ENCODE results near the gene CTAGE9. TPM values are rescaled to one million over a fixed set of nuclear protein-coding genes. Genes with fewer than 3 reads are reported as not detected.
A peak's percentile ranks its signal among the peaks of the same experiment; 100 is the strongest.

The CTAGE9 gene
- polyA plus RNA-seq, 6 donors from 2014 or later = not detected

GRCh38 chr6:131741688-131742393 lies 31.0 kb upstream of the CTAGE9 start:
- peaks cover 0 to 10% (median 0%) of the 10 kb centered on the region in 3 donors for H3K27me3 Mint-ChIP-seq

GRCh38 chr6:131740161-131740560 lies 29.3 kb upstream of the CTAGE9 start:
- H3K4me3 Mint-ChIP-seq = no peak overlapping the region
- peaks cover 0 to 7% of the 10 kb centered on the region in 2 donors for H3K36me3 Mint-ChIP-seq
- no peak overlapping the region for H3K27ac Mint-ChIP-seq
- ATAC-seq (ENCODE audit: low read depth in 2 of 2) (no peak), DNase-seq (no peak)
- H3K9me3 Mint-ChIP-seq = peaks cover 0 to 2% (median 0%) of the 10 kb centered on the region in 7 donors
- H3K27me3 Mint-ChIP-seq = peaks cover 0 to 14% (median 0%) of the 10 kb centered on the region in 3 donors
- H3K4me1 Mint-ChIP-seq = peaks cover 7 to 14% (median 13%) of the 10 kb centered on the region in 3 donors

More at GRCh38 chr6:131741688-131742393, 31.0 kb upstream of the CTAGE9 start:
- Mint-ChIP-seq H3K4me1 (peaks cover 7 to 14% (median 13%) of the 10 kb centered on the region in 3 donors), H3K4me3 (no peak overlapping the region), H3K36me3 (peaks cover 0 to 5% of the 10 kb centered on the region in 2 donors), H3K9me3 (peaks cover 0 to 2% (median 0%) of the 10 kb centered on the region in 7 donors), H3K27ac (peak overlapping the region in 1 of 6 donors; percentile 19)
- DNase-seq = no peak
- ATAC-seq (ENCODE audit: low read depth in 2 of 2) = peak in 1 of 2 donors; percentile 41

GRCh38 chr6:131739136-131739535 lies 28.3 kb upstream of the CTAGE9 start:
- no peak overlapping the region for H3K27ac Mint-ChIP-seq
- H3K9me3 Mint-ChIP-seq = peaks cover 0 to 2% (median 0%) of the 10 kb centered on the region in 7 donors
- DNase-seq (no peak), ATAC-seq (ENCODE audit: low read depth in 2 of 2) (no peak)
- H3K36me3 Mint-ChIP-seq = peaks cover 0 to 9% of the 10 kb centered on the region in 2 donors
- H3K27me3 Mint-ChIP-seq = peaks cover 0 to 14% (median 0%) of the 10 kb centered on the region in 3 donors
- peaks cover 7 to 14% (median 13%) of the 10 kb centered on the region in 3 donors for H3K4me1 Mint-ChIP-seq
- no peak overlapping the region for H3K4me3 Mint-ChIP-seq

- no peaks in the 10 kb centered on the region for H3K9me3 Mint-ChIP-seq
- H3K36me3 Mint-ChIP-seq = peaks cover 0 to 16% of the 10 kb centered on the region in 2 donors
- no peak for DNase-seq
- H3K27ac Mint-ChIP-seq = no peak overlapping the region
- no peak overlapping the region for H3K4me3 Mint-ChIP-seq
- H3K27me3 Mint-ChIP-seq = peaks cover 0 to 4% (median 0%) of the 10 kb centered on the region in 3 donors
- ATAC-seq (ENCODE audit: low read depth in 2 of 2) = no peak
- peaks cover 5 to 7% (median 6%) of the 10 kb centered on the region in 3 donors for H3K4me1 Mint-ChIP-seq
These were observed 26.0 kb upstream of the CTAGE9 start for GRCh38 chr6:131736811-131737210.

- peaks cover 0 to 16% of the 10 kb centered on the region in 2 donors for H3K36me3 Mint-ChIP-seq
- no peaks in the 10 kb centered on the region for H3K4me1 Mint-ChIP-seq
- ATAC-seq (ENCODE audit: low read depth in 2 of 2) (no peak), DNase-seq (no peak)
- H3K9me3 Mint-ChIP-seq = peaks cover 0 to under 1% (median 0%) of the 10 kb centered on the region in 7 donors
- no peak overlapping the region for H3K4me3 Mint-ChIP-seq
- H3K27me3 Mint-ChIP-seq = peaks cover 0 to 5% (median 0%) of the 10 kb centered on the region in 3 donors
- H3K27ac Mint-ChIP-seq = peak overlapping the region in 1 of 6 donors; percentile 44
These were observed 25.3 kb upstream of the CTAGE9 start for GRCh38 chr6:131736003-131736596.

- DNase-seq = no peak
- Mint-ChIP-seq H3K9me3 (peaks cover 0 to 4% (median 0%) of the 10 kb centered on the region in 7 donors), H3K4me3 (no peak overlapping the region), H3K27ac (no peak overlapping the region), H3K27me3 (peaks cover 0 to 10% (median 0%) of the 10 kb centered on the region in 3 donors), H3K4me1 (no peaks in the 10 kb centered on the region), H3K36me3 (peaks cover 0 to 15% of the 10 kb centered on the region in 2 donors)
- no peak for ATAC-seq (ENCODE audit: low read depth in 2 of 2)
These were observed 22.7 kb upstream of the CTAGE9 start for GRCh38 chr6:131733376-131734016.

- H3K27me3 Mint-ChIP-seq = peaks cover 0 to 10% (median 0%) of the 10 kb centered on the region in 3 donors
- H3K9me3 Mint-ChIP-seq = peaks cover 0 to 7% (median 0%) of the 10 kb centered on the region in 7 donors
- H3K36me3 Mint-ChIP-seq = peaks cover 7 to 13% of the 10 kb centered on the region in 2 donors
- H3K27ac Mint-ChIP-seq = no peak overlapping the region
- ATAC-seq (ENCODE audit: low read depth in 2 of 2) (no peak), DNase-seq (no peak)
- H3K4me3 Mint-ChIP-seq = no peak overlapping the region
- no peaks in the 10 kb centered on the region for H3K4me1 Mint-ChIP-seq
These were observed 20.4 kb upstream of the CTAGE9 start for GRCh38 chr6:131731224-131731623.

GRCh38 chr6:131730264-131730663 lies 19.4 kb upstream of the CTAGE9 start:
- Mint-ChIP-seq H3K27me3 (peaks cover 0 to 6% (median 0%) of the 10 kb centered on the region in 3 donors), H3K27ac (no peak overlapping the region), H3K4me1 (no peaks in the 10 kb centered on the region), H3K4me3 (no peak overlapping the region), H3K9me3 (peaks cover 0 to 9% (median 0%) of the 10 kb centered on the region in 7 donors), H3K36me3 (peaks cover 7 to 15% of the 10 kb centered on the region in 2 donors)
- DNase-seq (no peak), ATAC-seq (ENCODE audit: low read depth in 2 of 2) (no peak)

- H3K4me1 Mint-ChIP-seq = no peaks in the 10 kb centered on the region
- peaks cover 0 to 6% (median 0%) of the 10 kb centered on the region in 3 donors for H3K27me3 Mint-ChIP-seq
- H3K27ac Mint-ChIP-seq = no peak overlapping the region
- H3K4me3 Mint-ChIP-seq = no peak overlapping the region
- peaks cover 0 to 9% (median 0%) of the 10 kb centered on the region in 7 donors for H3K9me3 Mint-ChIP-seq
- ATAC-seq (ENCODE audit: low read depth in 2 of 2) (no peak), DNase-seq (no peak)
- peaks cover 7 to 12% of the 10 kb centered on the region in 2 donors for H3K36me3 Mint-ChIP-seq
These were observed 18.7 kb upstream of the CTAGE9 start for GRCh38 chr6:131729550-131729949.

GRCh38 chr6:131728296-131728939 lies 17.6 kb upstream of the CTAGE9 start:
- no peak for ATAC-seq (ENCODE audit: low read depth in 2 of 2)
- Mint-ChIP-seq H3K27ac (no peak overlapping the region), H3K27me3 (peaks cover 0 to 6% (median 0%) of the 10 kb centered on the region in 3 donors), H3K9me3 (peaks cover 0 to 9% (median 0%) of the 10 kb centered on the region in 7 donors), H3K4me3 (no peak overlapping the region), H3K4me1 (no peaks in the 10 kb centered on the region), H3K36me3 (peaks cover 7% of the 10 kb centered on the region in 2 donors)
- no peak for DNase-seq

- no peak overlapping the region for H3K4me3 Mint-ChIP-seq
- no peak overlapping the region for H3K27ac Mint-ChIP-seq
- H3K9me3 Mint-ChIP-seq = peaks cover 0 to 9% (median 0%) of the 10 kb centered on the region in 7 donors
- ATAC-seq (ENCODE audit: low read depth in 2 of 2) = no peak
- H3K4me1 Mint-ChIP-seq = no peaks in the 10 kb centered on the region
- H3K27me3 Mint-ChIP-seq = peaks cover 0 to 6% (median 0%) of the 10 kb centered on the region in 3 donors
- peaks cover 5 to 7% of the 10 kb centered on the region in 2 donors for H3K36me3 Mint-ChIP-seq
- no peak for DNase-seq
These were observed 17.1 kb upstream of the CTAGE9 start for GRCh38 chr6:131727868-131728267.

- Mint-ChIP-seq H3K27ac (no peak overlapping the region), H3K4me3 (no peak overlapping the region), H3K4me1 (no peaks in the 10 kb centered on the region), H3K36me3 (peaks cover 5 to 7% of the 10 kb centered on the region in 2 donors), H3K9me3 (peaks cover 0 to 9% (median 0%) of the 10 kb centered on the region in 7 donors), H3K27me3 (peaks cover 0 to 6% (median 0%) of the 10 kb centered on the region in 3 donors)
- ATAC-seq (ENCODE audit: low read depth in 2 of 2) = no peak
- DNase-seq = no peak
These were observed 16.6 kb upstream of the CTAGE9 start for GRCh38 chr6:131727467-131727866.

GRCh38 chr6:131724114-131724513 lies 13.3 kb upstream of the CTAGE9 start:
- Mint-ChIP-seq H3K36me3 (peaks cover 7 to 9% of the 10 kb centered on the region in 2 donors), H3K4me1 (no peaks in the 10 kb centered on the region), H3K27me3 (no peaks in the 10 kb centered on the region), H3K4me3 (no peak overlapping the region), H3K27ac (peak overlapping the region in 1 of 6 donors; percentile 6), H3K9me3 (peaks cover 0 to 9% (median 0%) of the 10 kb centered on the region in 7 donors)
- ATAC-seq (ENCODE audit: low read depth in 2 of 2) (no peak), DNase-seq (no peak)
